Ureter (tissue), 1 donor: ENCODE measurements around the gene DCAF16. TPM values are rescaled to one million over a fixed set of nuclear protein-coding genes. Genes with fewer than 3 reads are reported as not detected.
"Not testable (repeated sequence)": the region's sequence is repeated elsewhere in the genome, so short reads cannot be mapped to it uniquely, and the experiment has no call there.

Source experiments
- DNase-seq: peaks from one replicate; pipeline ENCODE4 v3.0.0-alpha.2; 2020; ENCODE audit warnings: low spot score
- total RNA-seq: library from RNA; stranded (reverse); gene quantifications from one replicate; pipeline ENCODE4 v1.2.4, GENCODE V29; 2023
- donor health status: DM: yes; HTN: yes; CAD: no.

Gene DCAF16
- 51.7 TPM for total RNA-seq

DNA sequence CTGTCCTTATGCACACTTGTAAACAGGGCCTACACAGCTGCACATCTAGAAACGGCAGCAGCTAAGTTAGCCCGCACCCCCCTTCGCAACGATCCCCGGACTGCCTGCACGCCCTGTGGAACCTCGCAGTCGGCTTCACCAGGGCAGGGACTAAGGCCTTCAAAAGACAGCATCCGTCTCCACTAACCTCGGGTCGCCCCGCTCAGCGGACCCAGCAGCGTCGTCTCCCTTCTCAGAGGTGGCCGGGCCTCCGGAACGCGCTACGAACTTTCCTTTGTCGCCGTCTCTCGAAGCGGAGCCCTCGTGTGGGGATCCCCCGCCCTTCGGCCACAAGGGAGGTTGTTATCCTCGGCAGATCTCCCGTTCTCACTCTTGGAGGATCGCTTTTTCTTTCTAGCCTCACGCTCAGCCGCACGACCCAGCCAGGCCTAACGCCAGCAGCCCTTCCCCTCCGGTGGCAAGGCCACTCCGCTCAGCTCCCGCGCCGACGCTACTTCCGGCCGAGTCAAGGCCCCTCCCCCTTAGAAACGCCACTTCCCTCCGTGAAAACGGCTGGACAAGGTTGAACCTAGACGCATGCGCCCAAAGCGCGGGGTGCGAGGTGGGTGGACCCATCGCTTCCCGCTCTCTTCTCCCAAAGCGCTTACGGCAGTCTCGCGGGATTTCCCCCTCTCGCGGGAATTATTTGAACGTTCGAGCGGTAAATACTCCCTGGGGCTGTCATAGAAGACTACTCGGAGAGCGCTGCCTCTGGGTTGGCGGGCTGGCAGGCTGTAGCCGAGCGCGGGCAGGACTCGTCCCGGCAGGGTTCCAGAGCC, at the start of gene DCAF16, which contains the start of gene NCAPG:
Gene DCAF16 (minus strand): TSS at position 498 of the 818 bp plus-strand sequence. CDS start 6,616 bp downstream, outside the sequence.
Gene NCAPG (plus strand): TSS at position 720 of the 818 bp plus-strand sequence. CDS start 99 bp downstream, outside the sequence.
- DNase-seq = peak; percentile 99

- no peak for DNase-seq
These were observed 49.3 kb upstream of the DCAF16 start for GRCh38 chr4:17859793-17860406.

GRCh38 chr4:17854036-17854435, 43.5 kb upstream of the DCAF16 start:
- no peak for DNase-seq

DNA sequence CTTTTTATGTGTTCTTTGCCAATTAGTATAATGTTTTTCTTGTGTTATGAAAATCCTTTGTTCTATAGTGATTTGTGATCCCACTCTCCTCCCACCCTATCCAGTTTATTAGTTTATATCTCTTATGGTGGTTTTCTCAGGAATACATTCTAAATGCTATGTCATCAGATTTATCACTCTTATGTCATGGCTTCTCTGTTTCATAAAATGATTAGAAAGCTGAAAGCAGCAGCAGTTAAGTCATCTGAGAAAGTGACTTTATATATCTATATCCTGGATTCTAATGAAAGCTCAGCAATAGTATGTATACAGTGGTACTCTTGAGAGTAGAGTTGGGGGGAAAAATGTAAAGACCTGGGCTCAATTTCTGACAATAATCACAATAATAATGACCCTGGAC, 41.4 kb upstream of the DCAF16 start:
- no peak for DNase-seq

GRCh38 chr4:17850295-17850694, 39.7 kb upstream of the DCAF16 start:
- DNase-seq = not testable (repeated sequence)

- DNase-seq = no peak
These were observed 35.7 kb upstream of the DCAF16 start for GRCh38 chr4:17846266-17846665.

- no peak for DNase-seq
These were observed 13.5 kb upstream of the DCAF16 start for GRCh38 chr4:17823871-17824669.

- DNase-seq = no peak
These were observed 6.5 kb upstream of the DCAF16 start for GRCh38 chr4:17817027-17817426.

DNA sequence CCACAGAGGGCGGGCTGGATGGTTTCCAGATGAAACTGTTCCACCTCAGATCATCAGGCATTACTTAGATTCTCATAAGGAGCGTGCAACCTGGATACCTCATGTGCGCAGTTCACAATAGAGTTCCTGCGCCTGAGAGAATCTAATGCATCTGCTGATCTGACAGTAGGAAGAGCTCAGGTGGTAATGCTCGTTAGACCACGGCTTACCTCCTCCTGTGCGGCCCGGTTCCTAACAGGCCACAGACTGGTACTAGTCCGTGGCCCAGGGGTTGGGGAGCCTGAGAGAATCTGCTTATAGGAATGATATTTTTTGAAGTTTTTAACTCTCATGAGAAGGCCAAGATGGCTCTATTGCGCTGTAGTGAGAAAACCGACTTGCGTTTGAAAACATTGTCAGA, 5.6 kb upstream of the DCAF16 start:
- no peak for DNase-seq

DNA sequence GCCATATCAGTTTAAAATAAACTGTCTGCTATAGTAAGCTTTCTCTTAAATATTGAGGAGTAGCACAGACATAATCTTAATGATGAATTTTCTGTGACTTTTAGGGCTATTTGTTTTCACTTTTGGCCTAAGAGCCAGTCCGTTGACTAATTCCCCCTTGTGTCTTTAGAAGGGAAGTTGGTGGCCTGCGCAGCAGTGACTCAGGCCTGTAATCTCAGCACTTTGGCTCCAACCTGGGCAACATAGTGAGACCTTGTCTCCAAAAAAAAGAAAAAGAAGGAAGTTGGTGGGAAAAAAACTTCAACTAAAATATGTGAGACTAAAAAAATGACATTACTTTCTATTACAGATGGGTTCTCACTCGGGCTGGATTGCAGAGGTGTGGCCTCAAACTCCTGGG, 3.6 kb upstream of the DCAF16 start:
- no peak for DNase-seq

DNA sequence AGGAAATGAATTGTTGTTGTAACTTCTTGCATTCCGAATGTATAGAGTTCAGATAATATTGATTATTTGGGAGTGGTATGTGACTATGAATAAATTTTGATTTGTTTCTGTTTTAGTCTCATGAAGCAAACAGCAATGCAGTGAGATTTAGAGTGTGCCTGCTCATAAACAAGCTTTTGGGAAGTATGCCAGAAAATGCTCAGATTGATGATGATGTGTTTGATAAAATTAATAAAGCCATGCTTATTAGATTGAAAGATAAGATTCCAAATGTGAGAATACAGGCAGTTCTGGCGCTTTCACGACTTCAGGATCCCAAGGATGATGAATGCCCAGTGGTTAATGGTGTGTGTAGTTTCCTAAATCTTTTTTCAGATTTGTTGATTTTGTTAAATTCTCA, 2.2 kb upstream of the DCAF16 start:
- no peak for DNase-seq

DNA sequence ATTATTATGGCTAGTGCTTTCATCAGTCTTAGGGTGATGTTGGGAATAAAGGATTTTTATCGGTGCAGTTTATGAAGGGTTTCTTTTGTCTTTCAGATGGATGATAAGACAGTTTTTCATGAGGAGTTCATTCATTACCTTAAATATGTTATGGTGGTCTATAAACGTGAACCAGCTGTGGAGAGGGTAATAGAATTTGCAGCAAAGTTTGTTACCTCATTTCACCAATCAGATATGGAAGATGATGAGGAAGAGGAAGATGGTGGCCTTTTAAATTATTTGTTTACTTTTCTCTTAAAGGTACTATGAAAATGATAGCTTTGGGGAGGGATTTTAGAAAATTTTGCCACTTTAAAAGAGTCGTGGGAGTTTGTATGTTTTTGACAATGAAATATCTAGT, 1.6 kb upstream of the DCAF16 start:
- DNase-seq = no peak

DNA sequence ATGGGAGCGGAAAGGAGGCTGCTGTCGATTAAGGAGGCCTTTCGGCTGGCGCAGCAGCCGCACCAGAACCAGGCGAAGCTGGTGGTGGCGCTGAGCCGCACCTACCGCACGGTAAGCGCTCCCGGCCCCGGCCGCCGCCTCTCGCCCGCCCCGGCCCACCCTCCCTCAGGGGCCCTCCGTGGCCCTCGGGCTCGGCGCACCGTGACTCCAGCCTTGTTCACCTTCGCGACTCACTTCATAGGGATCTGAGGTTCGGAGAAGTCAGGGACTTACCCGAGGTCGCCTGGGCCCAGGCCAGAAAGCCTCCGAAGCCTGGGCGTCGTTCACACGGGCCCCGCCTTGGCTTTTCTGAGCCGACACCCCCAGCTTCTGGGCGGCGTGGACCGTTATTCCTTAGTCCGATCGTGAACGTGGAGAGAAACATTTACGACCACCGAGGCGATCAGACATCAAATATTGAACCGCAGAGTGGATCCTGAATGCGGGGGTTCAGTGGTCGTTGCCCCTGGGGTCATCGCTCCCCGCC, 584 bp upstream of the DCAF16 start:
- DNase-seq = no peak

DNA sequence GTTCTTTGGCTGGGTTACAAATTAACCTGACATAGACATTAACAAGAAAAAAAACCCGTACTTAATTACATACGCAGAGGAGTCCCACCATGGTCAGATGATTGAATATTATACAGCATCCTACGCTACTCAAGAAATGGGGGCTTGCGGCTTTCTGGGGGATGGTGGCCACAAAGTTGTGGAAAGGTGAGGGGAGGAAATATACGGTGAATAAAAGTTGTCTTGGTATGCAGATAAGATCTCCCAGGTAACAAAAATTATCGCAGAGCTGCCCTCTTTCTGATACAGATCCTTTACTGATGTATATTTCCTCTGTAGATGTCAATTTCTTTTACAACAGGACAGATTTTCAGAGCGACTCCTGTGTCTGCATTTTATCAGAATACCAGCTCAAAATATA, 890 bp downstream of the DCAF16 start:
- no peak for DNase-seq

GRCh38 chr4:17807446-17807845, 3.1 kb downstream of the DCAF16 start:
- DNase-seq = no peak

DNA sequence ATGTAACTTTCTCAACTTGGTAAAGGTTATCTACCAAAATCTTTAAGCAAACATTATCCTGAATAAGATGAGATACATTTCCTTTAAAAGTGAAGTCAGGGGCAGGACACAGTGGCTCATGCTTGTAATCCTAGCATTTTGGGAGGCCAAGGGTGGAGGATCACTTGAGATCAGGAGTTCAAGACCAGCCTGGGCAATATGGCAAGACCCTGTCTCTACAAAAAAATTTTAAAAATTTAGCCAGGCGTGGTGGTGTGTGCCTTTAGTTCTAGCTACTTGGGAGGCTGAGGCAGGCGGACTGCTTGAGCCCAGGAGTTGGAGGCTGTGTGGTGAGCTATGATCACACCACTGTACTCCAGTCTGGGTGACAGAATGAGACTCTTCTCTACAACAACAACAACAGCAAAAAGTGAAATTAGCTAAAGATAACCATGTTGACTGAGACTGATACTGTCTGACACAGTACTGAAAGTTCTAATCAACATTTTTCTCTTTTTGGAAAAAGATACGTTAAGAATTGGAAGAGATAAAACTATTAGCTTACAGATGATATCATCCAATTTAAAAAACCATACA, 4.9 kb downstream of the DCAF16 start:
- DNase-seq = no peak

DNA sequence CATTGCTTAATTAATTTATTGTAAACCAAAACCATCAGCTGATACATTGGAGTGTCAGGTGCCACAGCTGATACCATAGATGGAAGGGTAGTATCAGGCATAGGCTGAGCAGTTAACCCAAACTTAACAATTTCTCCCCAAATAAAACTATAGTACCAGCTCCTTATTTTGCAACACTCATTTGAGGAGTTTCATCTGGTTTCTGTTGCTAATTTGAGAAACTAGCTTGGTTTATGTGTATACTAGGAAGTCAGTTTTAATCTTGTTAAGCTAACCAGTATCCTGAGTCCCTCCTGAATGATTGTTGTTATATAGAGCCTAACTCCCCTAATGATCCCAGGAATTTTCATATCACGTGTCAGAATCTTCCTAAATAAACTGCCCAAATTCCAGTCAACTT, 12.7 kb downstream of the DCAF16 start:
- DNase-seq = no peak

GRCh38 chr4:17794730-17795129, 15.8 kb downstream of the DCAF16 start:
- DNase-seq = no peak

- DNase-seq = no peak
These were observed 21.6 kb downstream of the DCAF16 start for GRCh38 chr4:17788956-17789355.

DNA sequence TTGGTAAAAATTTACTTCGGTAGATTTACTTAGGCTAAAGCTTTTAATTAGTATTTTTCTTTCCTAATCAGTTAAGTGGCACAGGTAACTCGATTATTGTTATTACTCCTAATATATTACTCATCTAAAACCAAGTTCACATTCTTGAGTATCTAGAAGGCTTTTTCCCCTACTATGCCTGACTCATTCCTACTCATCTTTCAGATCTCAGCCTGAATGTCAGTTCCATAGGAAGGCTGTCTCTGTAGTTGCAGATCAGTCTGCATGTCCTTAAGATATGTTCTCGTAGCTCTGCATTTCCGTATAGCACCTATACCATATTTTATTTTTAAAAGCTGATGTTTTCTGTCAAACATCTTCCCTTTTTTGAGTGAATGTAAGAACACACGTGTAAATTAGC, 23.2 kb downstream of the DCAF16 start:
- DNase-seq = no peak

DNA sequence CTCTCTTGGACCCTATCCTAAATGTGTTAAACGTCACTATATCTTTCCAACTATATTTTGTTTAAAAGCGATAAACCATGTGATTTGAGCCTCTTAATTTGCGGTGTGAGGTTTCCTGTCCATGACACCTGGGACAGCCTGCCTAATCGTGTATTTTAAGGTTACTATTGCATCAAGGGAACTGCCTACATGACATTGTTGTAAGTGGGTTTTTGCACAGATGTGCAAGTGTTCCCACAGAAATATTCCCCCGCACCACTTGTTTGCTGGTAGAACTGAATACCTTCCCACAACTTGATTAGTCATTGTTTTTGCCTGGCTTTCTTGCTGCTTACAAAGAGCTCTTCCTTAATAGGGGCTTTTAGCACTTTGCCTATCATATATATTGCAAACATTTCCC, 24.0 kb downstream of the DCAF16 start:
- DNase-seq = no peak

DNA sequence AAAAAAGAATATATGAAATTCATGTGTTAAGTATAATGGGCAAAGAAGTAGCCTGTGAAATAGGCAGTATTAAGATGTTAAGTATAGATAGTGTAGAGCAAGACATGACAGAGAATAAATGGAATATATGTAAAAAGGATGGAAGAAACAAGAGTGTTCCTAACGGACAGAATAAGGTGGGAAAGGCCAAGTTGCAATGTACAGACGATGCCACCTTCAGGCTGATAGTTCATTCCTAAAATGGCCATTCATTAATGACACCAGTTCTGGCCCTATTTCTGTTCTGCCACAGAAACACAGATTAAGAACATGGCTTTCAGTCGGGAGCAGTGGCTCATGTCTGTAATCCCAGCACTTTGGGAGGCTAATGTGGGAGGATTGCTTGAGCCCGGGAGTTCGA, 24.7 kb downstream of the DCAF16 start:
- DNase-seq = no peak
